HAP-1 (cell line): ENCODE data around the gene TARS3.
A peak's percentile ranks its signal among the peaks of the same experiment; 100 is the strongest.
"Not testable (repeated sequence)": the region's sequence is repeated elsewhere in the genome, so short reads cannot be mapped to it uniquely, and the experiment has no call there.

Experiments used
- DNase-seq, 2 experiments: peaks; one replicate each; pipeline ENCODE4 v3.0.0-alpha.2; 2016 to 2020; ENCODE audit warnings: low spot score in 2 of 2
- H3K27me3 ChIP-seq: fragments of 250-450 bp; sonication (Bioruptor Pico); 2 replicates; pipeline ENCODE4 v1.5.1; 2020; ENCODE audit warnings: low read depth, mild to moderate bottlenecking, moderate library complexity
- H3K36me3 ChIP-seq: fragments of 250-450 bp; sonication (Bioruptor Pico); replicated peaks from 2 replicates; pipeline ENCODE4 v1.5.1; 2020; ENCODE audit warnings: mild to moderate bottlenecking
- H3K4me1 ChIP-seq: fragments of 250-450 bp; sonication (Bioruptor Pico); 2 replicates; pipeline ENCODE4 v1.5.1; 2020; ENCODE audit warnings: mild to moderate bottlenecking
- H3K4me3 ChIP-seq: fragments of 250-450 bp; sonication (Bioruptor Pico); 2 replicates; pipeline ENCODE4 v1.5.1; 2020; ENCODE audit warnings: mild to moderate bottlenecking, moderate library complexity
- H3K9me3 ChIP-seq: fragments of 250-450 bp; sonication (Bioruptor Pico); 2 replicates; pipeline ENCODE4 v1.5.1; 2020; ENCODE audit warnings: mild to moderate bottlenecking, moderate library complexity
- in situ Hi-C: fragments of 300-500 bp; cut with MboI; formaldehyde crosslinking; loops from 3 replicates; pipeline ENCODE4 v1.14.3; 2020; ENCODE audit warnings: low sequenced_read_pairs, inconsistent platforms, mixed read lengths

Gene TARS3

DNA sequence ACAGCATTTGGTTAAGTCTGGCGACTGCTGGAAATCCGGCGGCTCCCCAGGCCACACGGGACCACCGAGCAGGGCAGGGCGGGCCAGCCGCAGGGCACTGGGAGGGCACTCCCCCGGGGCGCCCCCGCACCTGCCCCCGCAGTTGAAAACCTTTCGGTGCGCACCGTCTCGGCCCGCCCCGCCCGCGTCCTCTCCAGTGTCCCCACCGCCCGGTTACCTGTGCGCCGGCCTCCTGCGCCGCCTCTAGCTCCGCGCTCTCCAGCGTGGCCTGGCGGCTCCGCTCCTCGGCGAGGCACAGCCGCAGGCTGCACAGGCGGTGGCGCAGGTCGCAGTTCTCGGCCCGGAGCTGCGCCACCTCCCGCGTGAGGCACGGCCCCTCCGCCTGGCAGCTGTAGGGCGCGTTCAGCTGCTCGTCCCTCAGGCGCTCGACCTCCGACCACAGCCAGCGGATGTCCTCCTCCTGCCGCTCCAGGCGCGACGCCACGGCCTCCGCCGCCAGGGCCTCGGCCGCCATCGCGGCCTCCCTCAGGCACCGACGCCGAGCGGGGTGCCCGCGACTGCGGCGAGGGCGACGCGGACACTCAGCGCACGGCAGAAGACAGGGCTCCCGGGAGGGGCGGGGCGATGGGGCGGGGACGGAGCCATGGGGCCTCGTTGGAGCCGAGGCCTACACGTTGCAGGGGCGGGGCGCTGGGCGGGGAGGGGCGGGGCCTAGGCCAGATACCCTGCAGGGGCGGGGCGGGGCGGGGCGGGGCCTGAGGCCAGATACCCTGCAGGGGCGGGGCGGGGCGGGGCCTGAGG, at the start of gene TARS3:
Gene TARS3, minus strand, starts transcription at position 600 of the 801 bp plus-strand sequence. Its CDS starts 86 bp downstream, at position 514.
- H3K4me1 ChIP-seq = peaks cover 4% of the 10 kb centered on the region
- peak; percentile 74 to 98 for DNase-seq
- H3K36me3 ChIP-seq = peaks cover 20% of the 10 kb centered on the region
- H3K9me3 ChIP-seq = no peaks in the 10 kb centered on the region
- in situ Hi-C loops = no loop called here
- H3K4me3 ChIP-seq = peak within 1 kb of the TSS; percentile 62
- H3K27me3 ChIP-seq = no peaks in the 10 kb centered on the region

DNA sequence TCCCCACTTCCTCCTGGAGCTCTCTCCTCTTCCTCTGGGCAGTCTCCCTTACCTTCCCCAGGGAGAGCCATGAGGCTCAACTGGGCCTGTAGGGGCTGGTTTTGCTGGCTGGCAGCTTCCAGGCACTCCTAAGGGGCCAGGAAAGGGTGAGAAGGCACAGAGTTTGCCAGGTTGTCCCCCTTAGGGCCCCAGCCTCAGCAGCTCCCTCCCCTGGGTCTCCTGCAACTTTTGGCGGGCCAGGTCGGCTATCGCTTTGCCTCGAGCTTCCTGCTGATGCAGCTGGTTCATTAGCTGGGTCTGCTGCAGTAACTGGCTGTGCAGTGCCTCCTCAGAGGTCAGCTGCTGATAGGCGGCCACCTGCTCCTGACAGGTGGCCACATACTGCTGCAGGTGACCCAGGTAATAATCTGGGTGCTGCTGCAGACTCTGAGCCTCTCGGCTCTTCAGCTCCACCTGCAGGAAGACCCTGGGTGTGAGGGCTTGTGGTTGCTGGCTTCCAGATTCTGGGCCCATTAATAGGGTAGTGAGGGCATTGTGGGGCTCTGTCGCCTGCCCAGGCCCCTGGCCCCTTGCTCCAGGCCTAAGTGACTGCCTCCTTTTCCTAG, 49.3 kb upstream of the TARS3 start:
- Histone ChIP-seq H3K4me3 (no peak overlapping the region), H3K36me3 (no peaks in the 10 kb centered on the region), H3K27me3 (no peaks in the 10 kb centered on the region), H3K9me3 (no peaks in the 10 kb centered on the region), H3K4me1 (no peaks in the 10 kb centered on the region)
- in situ Hi-C loops = no loop called here
- no peak for DNase-seq

DNA sequence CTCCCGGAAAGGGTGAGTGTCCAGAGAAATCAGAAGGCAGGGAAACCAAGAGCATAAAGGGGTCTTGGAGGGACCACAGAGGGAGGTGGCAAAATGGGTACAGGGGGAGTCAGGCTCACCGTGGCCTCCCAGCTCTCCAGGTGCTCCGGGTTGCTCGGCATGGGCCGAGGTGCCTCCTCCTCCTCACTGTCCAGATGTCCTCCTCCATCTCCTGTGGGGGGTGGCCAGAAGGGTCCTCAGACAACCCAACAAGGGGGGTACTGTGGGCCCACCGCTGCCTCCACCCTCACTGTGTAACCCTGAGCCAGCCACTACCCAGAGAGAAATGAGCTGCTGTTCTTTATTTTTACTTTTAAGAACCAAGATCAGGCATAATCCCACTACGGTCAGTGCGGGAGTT, 48.6 kb upstream of the TARS3 start:
- Histone ChIP-seq H3K4me1 (no peaks in the 10 kb centered on the region), H3K27me3 (no peaks in the 10 kb centered on the region), H3K9me3 (no peaks in the 10 kb centered on the region), H3K4me3 (no peak overlapping the region), H3K36me3 (no peaks in the 10 kb centered on the region)
- in situ Hi-C loops = no loop called here
- DNase-seq = no peak

DNA sequence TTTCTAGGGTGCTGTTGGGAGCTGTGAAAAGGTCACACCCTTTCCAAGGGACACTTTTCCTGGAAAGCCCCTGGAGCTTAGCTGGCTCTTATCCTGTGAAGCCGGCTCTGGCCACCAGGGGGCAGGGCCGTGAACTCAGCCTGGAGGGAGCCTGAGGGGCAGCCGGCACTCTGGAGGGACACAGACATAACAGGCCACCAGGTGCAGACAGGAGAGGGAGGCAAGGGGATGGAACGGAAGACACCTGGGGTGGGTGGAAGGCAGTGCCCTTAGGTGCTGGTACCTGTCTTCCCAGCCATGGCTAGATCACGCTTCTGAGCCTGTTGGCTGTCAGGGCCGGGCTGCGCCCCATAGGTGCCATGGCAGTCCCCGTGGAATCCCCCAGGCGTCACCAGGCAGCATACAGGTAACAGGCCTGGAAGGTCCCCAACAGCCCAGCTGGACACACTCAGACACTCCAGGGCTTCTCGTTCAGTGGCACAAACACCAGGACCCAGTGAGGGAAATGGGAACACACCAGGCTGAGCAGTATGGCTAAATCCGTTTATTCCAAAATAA, 42.9 kb upstream of the TARS3 start:
- H3K36me3 ChIP-seq, H3K4me1 ChIP-seq, in situ Hi-C loops, H3K9me3 ChIP-seq, H3K4me3 ChIP-seq, DNase-seq, H3K27me3 ChIP-seq: not testable (repeated sequence)

DNA sequence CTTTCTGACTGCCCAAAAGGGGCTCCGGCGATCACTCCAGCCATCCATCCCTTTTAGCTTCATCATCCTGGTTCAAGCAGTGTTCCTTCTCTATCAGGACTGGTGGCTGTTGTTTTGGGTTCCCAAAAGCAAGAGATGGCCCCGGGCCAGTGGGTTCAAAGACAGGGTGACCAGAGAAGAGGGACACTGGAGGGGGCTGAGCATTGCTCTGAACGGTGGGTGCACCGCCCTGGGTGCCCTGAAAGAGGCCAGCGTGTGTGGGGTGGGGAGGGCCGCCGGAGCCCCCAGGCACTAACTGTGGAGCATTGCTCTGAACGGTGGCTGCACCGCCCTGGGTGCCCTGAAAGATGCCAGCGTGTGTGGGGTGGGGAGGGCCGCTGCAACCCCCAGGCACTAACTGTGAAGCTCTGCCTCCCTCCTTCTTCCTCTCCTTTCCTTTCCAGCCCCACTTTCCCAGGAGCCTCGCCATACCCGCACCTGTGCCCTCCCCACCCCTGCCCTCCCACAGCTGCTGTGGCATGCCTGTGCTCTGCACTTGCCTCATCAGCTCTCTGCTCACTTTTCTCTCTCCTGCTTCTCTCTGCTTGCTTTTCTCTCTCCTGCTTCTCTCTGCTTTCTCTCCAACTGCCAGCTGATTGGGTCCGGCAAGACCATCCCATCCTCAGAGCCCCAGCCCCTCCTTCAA, 41.6 kb upstream of the TARS3 start:
- no peak for DNase-seq
- Histone ChIP-seq H3K4me3 (no peak overlapping the region), H3K4me1 (no peaks in the 10 kb centered on the region), H3K36me3 (no peaks in the 10 kb centered on the region), H3K9me3 (no peaks in the 10 kb centered on the region), H3K27me3 (no peaks in the 10 kb centered on the region)
- in situ Hi-C loops = no loop called here

DNA sequence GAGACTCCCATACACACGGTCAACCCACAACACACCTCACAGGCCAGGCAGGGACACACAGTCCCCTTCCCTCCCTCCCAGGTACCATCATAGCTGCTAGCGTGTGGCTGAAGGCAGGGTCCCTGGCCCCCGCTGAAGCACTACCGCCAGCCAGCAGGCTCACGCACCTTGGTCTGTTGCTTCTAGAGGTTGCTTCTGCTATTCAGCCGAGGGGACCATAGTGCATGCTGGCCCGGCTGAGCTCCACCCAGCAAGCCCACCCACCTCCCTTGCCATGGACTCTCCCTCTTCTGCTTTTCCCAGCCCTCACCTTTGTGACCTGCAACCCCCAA, 41.0 kb upstream of the TARS3 start:
- H3K9me3 ChIP-seq, in situ Hi-C loops, H3K36me3 ChIP-seq, H3K27me3 ChIP-seq, H3K4me1 ChIP-seq, DNase-seq, H3K4me3 ChIP-seq: not testable (repeated sequence)

DNA sequence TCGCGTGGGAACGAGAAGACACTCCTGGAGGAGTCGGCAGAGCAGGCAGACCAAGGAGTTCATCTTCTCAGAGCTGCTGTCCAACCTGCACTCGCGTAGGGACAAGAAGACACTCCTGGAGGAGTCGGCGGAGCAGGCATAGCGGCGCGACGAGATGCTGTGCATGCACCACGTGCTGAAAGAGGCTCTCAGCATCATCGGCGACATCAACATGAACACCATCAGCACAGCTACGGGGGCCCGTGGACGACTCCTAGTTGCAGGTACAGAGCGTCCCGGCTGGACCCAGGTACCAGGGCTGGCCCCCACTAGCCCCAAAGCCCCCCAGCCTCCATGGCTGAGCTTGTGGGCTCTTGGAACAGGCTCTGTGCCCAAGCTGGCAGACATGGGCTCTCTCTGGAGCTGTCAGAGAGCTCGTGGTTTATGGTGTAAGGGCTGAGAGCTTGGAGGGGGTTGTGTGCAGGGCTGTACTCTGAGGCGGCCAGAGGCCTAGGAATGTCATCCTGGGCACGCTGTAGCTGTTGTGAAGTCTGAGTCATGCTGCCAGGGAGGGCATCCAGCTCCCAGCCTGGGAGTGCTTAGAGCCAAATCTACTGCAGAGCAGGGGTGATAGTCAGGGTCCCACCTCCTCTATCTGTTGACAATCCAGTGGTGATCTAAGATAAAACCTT, 40.5 kb upstream of the TARS3 start:
- H3K27me3 ChIP-seq, H3K9me3 ChIP-seq, H3K4me1 ChIP-seq, H3K4me3 ChIP-seq, H3K36me3 ChIP-seq, DNase-seq, in situ Hi-C loops: not testable (repeated sequence)

DNA sequence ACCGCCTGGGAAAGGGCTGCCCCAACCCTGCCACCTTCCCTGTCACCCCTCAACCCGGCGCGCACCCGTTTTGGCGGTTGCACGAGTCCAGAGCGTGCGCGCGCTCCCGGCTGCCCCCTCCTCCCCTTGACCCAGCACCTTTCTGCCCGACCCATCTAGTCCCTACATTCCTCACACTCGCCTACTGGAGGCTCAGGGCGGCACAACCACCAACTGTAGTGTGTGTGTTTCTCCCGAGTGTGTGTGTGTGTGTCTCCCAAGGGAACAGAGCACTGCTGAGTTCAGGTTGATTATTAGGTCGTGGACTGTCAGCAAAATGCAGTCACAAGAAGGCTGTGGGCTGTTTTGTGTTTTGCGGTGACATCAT, 22.4 kb upstream of the TARS3 start:
- H3K4me1 ChIP-seq, in situ Hi-C loops, DNase-seq, H3K4me3 ChIP-seq, H3K9me3 ChIP-seq, H3K36me3 ChIP-seq, H3K27me3 ChIP-seq: not testable (repeated sequence)

DNA sequence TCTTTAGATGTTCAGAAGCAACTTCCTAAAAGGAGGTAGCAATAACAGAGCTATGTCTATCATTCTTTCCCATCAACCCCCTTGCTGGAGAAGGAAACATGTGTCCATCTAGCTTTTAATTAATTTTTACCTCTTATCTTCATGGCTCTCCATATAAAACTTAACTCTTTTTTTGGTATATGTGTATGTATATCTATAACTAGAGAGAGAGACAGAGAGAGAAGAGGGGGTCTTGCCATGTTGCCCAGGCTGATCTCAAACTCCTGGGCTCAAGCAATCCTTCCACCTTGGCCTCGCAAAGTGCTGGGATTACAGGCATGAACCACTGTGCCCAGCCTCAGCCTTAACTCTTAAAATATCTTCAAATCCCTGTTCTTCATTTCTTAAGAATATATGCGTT, 10.6 kb upstream of the TARS3 start:
- H3K4me1 ChIP-seq, H3K27me3 ChIP-seq, H3K36me3 ChIP-seq, H3K4me3 ChIP-seq, DNase-seq, in situ Hi-C loops, H3K9me3 ChIP-seq: not testable (repeated sequence)

DNA sequence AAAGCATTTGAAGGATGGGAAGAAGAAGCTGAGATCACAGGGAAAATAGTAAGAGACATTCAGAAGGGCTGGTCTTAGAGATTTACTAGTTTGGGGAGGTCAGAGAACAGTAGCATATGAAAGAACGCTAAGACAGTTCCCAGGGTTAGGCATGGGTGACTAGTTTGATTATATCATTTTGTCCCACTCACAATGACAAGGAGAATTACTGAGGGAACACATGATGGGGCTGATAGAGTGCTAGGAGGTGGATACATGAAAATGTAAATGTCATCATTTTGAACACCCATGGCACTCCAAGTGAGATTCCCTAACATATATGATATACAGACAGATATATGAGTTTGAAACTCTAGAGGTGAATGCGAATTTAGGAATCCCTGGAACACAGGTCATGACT, 9.3 kb upstream of the TARS3 start:
- no peaks in the 10 kb centered on the region for H3K27me3 ChIP-seq
- H3K4me3 ChIP-seq = no peak overlapping the region
- no peaks in the 10 kb centered on the region for H3K9me3 ChIP-seq
- no peak for DNase-seq
- H3K4me1 ChIP-seq = no peaks in the 10 kb centered on the region
- in situ Hi-C loops = no loop called here
- no peaks in the 10 kb centered on the region for H3K36me3 ChIP-seq

DNA sequence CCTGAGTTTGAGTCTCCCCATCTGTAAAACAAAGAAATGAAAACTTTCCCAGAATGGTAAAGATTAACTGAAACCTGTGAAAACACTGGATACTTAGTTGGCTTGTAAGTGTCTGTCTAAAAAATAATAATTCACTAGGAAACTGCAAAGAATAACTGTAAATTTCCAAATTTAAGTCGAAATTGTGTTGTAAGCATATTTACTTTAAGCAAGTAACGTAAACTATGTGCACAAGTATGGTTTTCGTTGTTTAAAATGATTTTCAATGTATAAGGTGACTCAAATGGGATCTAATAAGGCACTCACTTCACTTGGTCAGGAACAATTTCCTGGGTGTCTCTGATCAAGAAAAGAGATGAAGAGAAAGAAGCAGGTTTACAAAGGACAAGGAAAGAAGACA, 8.5 kb upstream of the TARS3 start:
- H3K4me3 ChIP-seq = no peak overlapping the region
- no peaks in the 10 kb centered on the region for H3K9me3 ChIP-seq
- in situ Hi-C loops = no loop called here
- H3K27me3 ChIP-seq = no peaks in the 10 kb centered on the region
- no peaks in the 10 kb centered on the region for H3K4me1 ChIP-seq
- no peak for DNase-seq
- H3K36me3 ChIP-seq = no peaks in the 10 kb centered on the region

DNA sequence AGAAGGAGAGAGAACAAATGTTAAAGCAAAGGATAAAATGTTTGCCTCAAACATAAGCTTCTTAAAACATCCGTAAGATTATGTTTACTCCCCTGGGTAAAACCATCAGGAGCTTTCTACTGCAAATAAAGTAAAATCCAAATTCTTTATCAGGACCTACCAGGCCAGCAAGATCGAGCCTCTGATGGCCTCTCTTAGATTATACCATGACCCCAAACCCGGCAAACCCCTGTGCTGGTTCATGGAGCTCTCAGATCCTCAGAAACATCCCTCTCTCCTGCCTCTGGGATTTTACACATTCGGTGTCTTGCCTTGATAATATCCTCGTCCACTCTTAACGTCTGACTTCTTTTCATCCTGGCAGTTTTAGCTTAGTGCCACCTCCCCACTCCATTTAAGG, 7.5 kb upstream of the TARS3 start:
- no peaks in the 10 kb centered on the region for H3K36me3 ChIP-seq
- no peaks in the 10 kb centered on the region for H3K27me3 ChIP-seq
- no peaks in the 10 kb centered on the region for H3K4me1 ChIP-seq
- H3K4me3 ChIP-seq = no peak overlapping the region
- in situ Hi-C loops = no loop called here
- H3K9me3 ChIP-seq = no peaks in the 10 kb centered on the region
- no peak for DNase-seq

DNA sequence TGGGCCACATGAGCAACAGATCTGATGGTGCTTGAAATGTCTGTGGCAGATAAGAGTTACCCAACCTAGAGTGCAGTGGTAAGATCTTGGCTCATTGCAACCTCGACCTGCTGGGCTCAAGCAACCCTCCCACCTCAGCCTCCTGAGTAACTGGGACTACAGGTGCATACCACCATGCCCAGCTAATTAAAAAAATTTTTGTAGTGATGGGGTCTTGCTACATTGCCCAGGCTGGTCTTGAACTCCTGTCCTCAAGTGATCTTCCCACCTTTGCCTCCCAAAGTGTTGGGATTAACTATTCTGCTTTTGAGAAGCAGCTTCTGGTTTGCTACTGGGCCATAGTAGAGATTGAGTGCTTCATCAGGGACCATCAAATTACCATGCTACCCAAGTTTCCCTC, 2.9 kb upstream of the TARS3 start:
- Histone ChIP-seq H3K4me3 (no peak overlapping the region), H3K27me3 (no peaks in the 10 kb centered on the region), H3K9me3 (no peaks in the 10 kb centered on the region), H3K4me1 (peaks cover 4% of the 10 kb centered on the region), H3K36me3 (no peaks in the 10 kb centered on the region)
- in situ Hi-C loops = no loop called here
- no peak for DNase-seq

DNA sequence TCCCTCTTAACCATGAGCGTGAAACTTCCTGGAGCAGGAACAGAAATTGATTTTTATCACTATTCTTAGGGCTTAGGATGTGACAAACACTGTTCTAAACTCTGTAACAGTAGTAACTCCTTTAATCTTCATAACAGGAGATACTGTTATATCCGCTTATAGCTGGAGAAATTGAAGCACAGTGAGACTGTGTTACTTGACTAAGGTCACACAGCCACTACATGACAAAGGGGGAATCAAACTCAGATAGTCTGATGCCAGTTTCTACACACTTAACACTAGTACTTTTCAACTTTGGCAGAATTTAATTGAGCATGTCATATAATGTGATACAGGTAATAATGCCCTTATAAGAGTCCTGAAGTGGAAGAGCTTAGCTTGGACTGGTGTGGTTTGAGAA, 800 bp upstream of the TARS3 start:
- Histone ChIP-seq H3K9me3 (no peaks in the 10 kb centered on the region), H3K4me1 (peaks cover 4% of the 10 kb centered on the region), H3K4me3 (no peak overlapping the region), H3K36me3 (peaks cover 14% of the 10 kb centered on the region), H3K27me3 (no peaks in the 10 kb centered on the region)
- DNase-seq = no peak
- in situ Hi-C loops = no loop called here
